ENCODE measurements around the gene CDK10.

CDK10 gene

DNA sequence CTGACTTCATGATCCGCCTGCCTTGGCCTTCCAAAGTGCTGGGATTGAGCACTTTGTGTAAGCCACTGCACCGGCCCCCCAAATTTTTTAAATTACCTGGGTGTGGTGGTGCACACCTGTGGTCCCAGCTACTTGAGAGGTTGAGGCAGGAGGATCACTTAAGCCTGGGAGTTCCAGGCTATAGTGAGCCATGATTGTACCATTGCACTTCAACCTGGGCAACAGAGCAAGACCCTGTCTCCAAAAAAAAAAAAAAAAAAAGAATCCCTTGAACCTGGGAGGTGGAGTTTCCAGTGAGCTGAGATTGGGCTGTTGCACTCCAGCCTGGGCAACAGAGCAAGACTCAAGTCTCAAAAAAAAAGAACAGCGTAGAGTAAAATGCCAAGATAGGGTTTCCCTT is 50.1 kb downstream of the CDK10 start:
- DNase-seq (ENCODE audit: low spot score): no peak

DNA sequence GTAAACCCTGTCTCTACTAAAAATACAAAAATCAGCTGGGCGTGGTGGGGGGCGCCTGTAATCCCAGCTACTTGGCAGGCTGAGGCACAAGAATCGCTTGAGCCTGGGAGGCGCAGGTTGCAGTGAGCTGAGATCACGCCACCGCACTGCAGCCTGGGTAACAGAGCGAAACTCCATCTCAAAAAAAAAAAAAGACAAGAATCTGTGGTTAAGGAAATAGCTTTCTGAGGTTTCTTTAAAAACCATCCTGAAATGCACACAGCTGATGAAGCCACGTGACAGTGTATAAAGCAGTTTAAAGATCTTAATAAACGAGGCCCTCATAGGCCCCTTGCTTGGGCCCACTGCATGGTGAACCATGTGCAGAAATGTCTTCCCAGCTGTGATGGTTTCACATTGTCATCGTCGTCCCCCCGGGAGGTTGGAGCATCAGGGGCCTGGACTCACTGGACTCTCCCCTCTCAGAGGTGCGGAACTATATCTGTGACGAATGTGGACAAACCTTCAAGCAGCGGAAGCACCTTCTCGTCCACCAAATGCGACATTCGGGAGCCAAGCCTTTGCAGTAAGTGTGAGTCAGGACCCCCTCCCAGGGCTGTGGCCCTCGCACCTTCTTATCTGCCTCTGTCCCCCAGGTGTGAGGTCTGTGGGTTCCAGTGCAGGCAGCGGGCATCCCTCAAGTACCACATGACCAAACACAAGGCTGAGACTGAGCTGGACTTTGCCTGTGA is 51.0 kb downstream of the CDK10 start:
- no peak for DNase-seq (ENCODE audit: low spot score)

DNA sequence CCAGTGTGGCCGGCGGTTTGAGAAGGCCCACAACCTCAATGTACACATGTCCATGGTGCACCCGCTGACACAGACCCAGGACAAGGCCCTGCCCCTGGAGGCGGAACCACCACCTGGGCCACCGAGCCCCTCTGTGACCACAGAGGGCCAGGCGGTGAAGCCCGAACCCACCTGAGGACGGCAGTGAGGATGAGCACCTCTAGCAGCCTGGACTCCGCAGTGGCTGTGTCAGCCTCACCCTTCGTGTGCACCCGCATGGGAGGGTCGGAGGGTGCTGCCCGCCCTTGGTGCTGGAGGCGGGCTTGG is 51.5 kb downstream of the CDK10 start:
- no peak for DNase-seq (ENCODE audit: low spot score)

DNA sequence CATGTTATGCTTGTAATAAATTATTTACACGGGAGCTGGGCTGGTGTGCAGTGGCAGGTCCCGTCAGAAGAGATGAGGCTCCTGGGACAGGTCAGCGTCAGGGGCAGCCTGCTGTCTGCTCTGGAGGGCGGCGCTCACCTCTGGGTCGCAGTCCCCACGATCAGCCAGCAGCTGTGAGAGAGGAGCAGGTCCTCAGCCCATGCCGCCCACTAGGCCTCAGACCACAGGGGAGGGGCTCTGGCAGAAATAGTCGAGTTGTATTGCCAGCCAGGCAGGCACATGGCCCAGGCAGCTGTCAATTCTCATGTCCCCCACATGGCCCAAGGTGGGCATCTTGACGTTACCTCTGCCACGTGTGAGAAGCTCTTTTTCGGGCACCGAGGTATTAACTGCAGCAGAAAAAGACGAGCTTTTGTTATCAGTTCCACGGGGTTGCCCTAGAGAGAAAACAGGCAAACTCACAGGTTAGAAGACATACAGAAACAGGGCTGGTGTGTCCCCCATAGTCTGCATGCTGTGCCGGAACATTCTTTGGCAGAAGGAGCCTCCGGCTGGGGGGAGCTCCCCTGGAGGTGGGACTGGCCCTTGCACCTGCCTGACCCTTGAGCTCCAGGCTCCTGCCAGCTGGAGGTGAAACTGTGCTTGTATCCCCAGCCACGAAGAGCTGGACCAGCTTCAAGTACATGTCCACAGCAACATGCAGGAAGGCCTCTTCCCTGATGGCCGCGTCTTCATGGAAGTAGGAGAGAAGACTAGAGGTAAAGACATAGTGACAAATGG is 52.2 kb downstream of the CDK10 start:
- no peak for DNase-seq (ENCODE audit: low spot score)

DNA sequence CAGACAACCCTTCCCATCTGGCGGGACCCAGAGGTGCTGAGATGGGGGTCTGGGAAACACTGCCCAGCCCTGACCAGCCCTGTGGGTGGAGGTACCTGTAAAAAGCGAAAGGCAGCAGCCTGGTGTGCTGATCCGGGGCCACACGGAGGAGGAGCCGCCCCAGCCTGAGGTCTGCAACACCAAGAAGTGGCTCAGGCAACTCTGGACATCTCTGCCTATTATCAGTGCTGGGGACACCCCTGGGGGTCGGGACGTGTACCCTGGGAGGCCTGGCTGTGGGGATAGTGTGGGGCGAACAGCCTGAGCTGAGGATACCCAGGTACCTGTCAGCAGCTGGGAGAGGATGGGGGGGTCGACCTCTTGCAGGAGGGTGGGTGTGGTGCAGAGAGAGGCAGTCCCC is 52.9 kb downstream of the CDK10 start:
- no peak for DNase-seq (ENCODE audit: low spot score)

DNA sequence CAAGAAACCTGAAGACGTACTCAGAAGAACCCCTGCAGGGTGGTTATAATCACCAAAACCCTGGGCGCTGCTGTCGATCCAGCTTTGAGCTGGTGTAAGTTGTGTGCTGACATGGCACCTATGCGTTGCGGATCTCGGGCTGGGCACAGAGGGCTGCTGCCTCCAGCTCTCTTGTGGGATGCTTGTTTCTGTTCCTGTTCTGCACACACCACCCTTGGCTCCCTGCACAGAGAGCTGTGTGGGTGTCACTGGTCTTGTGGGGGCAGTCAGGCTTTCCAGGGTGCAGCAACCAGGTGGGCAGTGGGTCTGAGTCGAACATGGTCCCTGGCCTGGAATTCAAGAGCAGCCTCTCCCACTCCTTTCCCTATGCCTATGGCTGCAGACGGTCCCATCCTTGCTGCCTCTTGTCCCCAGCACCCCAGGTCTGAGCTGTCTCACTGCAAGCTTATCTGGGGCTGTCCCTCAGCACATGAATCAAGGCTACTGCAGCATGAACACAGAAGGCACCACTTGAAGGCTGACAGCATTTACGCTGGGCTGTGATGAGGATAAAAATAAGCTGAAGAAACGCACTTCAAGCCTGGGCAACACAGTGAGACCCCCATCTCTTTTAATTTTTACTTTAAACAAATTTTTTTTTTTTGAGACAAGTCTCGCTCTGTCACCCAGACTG is 55.0 kb downstream of the CDK10 start:
- no peak for DNase-seq (ENCODE audit: low spot score)

DNA sequence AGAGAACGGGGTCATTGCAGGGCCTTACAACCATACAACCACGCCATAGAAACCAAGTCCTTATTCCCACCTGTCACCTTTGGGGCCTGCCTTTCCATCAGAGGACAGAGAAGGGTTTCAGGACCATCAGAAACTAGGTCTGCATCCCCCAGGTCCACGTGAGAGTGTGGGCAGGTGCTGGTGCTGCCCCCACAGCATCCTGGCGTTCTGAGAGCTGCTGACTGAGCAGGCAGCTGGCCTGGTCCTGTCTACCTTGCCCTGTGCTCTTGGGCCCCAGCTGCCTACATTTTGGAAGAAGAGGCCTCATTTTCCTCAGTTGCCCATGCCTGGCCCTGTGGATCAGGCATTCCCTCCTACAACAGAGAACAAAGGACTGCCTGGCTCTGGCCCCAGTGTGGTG is 56.5 kb downstream of the CDK10 start:
- no peak for DNase-seq (ENCODE audit: low spot score)

DNA sequence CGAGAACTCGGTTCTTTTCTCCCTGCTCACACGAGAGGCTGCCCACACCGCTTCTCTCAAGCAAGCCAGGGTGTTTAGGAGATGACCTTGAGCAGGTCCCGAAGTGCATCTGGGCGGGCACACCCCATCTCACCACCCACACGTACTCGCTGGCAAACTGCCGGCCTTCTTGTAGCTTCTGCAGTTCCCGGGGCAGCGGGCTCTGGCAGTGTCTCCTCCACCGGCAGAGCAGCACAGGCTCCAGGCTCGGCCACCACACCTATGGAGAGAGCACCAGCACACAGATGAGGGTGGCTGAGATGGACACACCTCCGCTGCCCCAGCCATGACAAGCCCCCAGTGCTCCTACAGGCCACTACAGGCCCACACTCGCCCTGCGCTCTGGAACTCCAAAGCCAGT is 58.3 kb downstream of the CDK10 start:
- DNase-seq (ENCODE audit: low spot score): no peak
